Measurements from ENCODE around the gene TRIO. TPM values are rescaled to one million over a fixed set of nuclear protein-coding genes. Genes with fewer than 3 reads are reported as not detected.

Gene TRIO
- total RNA-seq, 1 experiment from 2014 or later = 68.4 TPM

DNA sequence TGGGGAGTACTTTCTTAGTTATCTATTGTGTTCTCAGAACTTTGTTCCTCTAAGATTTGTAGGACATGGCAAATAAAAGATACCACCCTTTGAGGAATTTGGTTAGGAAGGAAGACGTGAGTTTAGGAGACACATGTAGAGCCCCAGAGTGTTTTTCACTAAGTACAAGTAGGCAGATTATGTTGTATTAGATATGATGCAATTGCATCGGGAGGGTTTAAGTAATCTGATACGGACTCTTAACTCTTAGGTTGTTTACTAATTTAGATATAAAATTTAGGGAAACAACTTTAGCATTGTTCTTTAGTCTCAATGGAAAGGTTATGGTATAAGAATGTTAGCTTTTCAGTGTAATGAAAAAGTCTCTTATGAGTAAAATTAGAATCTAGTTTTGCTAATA is 84.4 kb downstream of the TRIO start:
- Histone ChIP-seq H3K9me2 (ENCODE audit: insufficient read depth) (no peaks in the 10 kb centered on the region), H3K4me3 (replicated peaks in 1 of 2; ENCODE audit: low read depth in 1 of 2, low read length in 2 of 2) (no peak overlapping the region), H2AFZ (ENCODE audit: low read depth, low read length, poor library complexity, severe bottlenecking) (no peak overlapping the region), H3K4me1 (ENCODE audit: control insufficient read depth in 1 of 2, insufficient read depth in 2 of 2, low read length in 2 of 2) (peaks cover 0 to 14% of the 10 kb centered on the region in 2 experiments; a peak in 2 of 4 replicates), H3K4me2 (ENCODE audit: low read length) (no peak overlapping the region), H3K9me3 (ENCODE audit: control insufficient read depth in 1 of 2, insufficient read depth in 1 of 2, low read depth in 1 of 2, low read length in 2 of 2) (no peaks in the 10 kb centered on the region), H3K9ac (ENCODE audit: low read length) (no peak overlapping the region), H3K79me2 (ENCODE audit: insufficient read depth, low read length) (peaks cover 95% of the 10 kb centered on the region), H3K27me3 (ENCODE audit: insufficient read depth, low read length) (no peaks in the 10 kb centered on the region), H3K27ac (ENCODE audit: low read depth, low read length) (no peak overlapping the region), H3K36me3 (ENCODE audit: control insufficient read depth in 1 of 2, insufficient read depth in 2 of 2, low read length in 2 of 2) (no peaks in the 10 kb centered on the region), H4K20me1 (ENCODE audit: insufficient read depth) (peaks cover 3% of the 10 kb centered on the region; the same call in 1 of the 2 replicates)
- DNase-seq (ENCODE audit: low read depth, low spot score) = no peak
- ChIA-PET RAD21 (ENCODE audit: low non-redundant PET in 1 of 2, low total read pairs in 2 of 2, uncharacterized antibody in 2 of 2, unreplicated experiment in 2 of 2) (no interaction called here), CTCF (no interaction called here), POLR2A (no interaction called here)
- ATAC-seq = no peak
- no TSS peak for BruUV-seq (replicated peaks)
- intact Hi-C loops (cut with micrococcal nuclease) = no loop called here
- TF ChIP-seq, protein P1, sequence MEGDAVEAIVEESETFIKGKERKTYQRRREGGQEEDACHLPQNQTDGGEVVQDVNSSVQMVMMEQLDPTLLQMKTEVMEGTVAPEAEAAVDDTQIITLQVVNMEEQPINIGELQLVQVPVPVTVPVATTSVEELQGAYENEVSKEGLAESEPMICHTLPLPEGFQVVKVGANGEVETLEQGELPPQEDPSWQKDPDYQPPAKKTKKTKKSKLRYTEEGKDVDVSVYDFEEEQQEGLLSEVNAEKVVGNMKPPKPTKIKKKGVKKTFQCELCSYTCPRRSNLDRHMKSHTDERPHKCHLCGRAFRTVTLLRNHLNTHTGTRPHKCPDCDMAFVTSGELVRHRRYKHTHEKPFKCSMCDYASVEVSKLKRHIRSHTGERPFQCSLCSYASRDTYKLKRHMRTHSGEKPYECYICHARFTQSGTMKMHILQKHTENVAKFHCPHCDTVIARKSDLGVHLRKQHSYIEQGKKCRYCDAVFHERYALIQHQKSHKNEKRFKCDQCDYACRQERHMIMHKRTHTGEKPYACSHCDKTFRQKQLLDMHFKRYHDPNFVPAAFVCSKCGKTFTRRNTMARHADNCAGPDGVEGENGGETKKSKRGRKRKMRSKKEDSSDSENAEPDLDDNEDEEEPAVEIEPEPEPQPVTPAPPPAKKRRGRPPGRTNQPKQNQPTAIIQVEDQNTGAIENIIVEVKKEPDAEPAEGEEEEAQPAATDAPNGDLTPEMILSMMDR (IDR thresholded peaks at IDR 0.05 in 2 of 3, conservative IDR thresholded peaks at IDR 0.05 in 1 of 3; ENCODE audit: borderline replicate concordance in 1 of 3, insufficient read depth in 1 of 3, low read depth in 2 of 3, low read length in 2 of 3) = no peak
- TF ChIP-seq TCF7L2 (IDR thresholded peaks at IDR 0.05; ENCODE audit: borderline replicate concordance, extremely low read depth, insufficient read depth, insufficient read length) = no peak
- TF ChIP-seq ZFX (IDR thresholded peaks at IDR 0.05) = no peak

- ATAC-seq (no peak), DNase-seq (ENCODE audit: low read depth, low spot score) (no peak)
- Histone ChIP-seq H3K4me3 (replicated peaks in 1 of 2; ENCODE audit: low read depth in 1 of 2, low read length in 2 of 2) (no peak overlapping the region), H3K4me1 (ENCODE audit: control insufficient read depth in 1 of 2, insufficient read depth in 2 of 2, low read length in 2 of 2) (peaks cover 0 to 14% of the 10 kb centered on the region in 2 experiments; a peak in 2 of 4 replicates), H2AFZ (ENCODE audit: low read depth, low read length, poor library complexity, severe bottlenecking) (no peak overlapping the region), H3K27ac (ENCODE audit: low read depth, low read length) (no peak overlapping the region), H3K9ac (ENCODE audit: low read length) (no peak overlapping the region), H4K20me1 (ENCODE audit: insufficient read depth) (peaks cover 3% of the 10 kb centered on the region; the same call in 1 of the 2 replicates), H3K9me3 (ENCODE audit: control insufficient read depth in 1 of 2, insufficient read depth in 1 of 2, low read depth in 1 of 2, low read length in 2 of 2) (no peaks in the 10 kb centered on the region), H3K27me3 (ENCODE audit: insufficient read depth, low read length) (no peaks in the 10 kb centered on the region), H3K9me2 (ENCODE audit: insufficient read depth) (no peaks in the 10 kb centered on the region), H3K79me2 (ENCODE audit: insufficient read depth, low read length) (peaks cover 97% of the 10 kb centered on the region), H3K4me2 (ENCODE audit: low read length) (no peak overlapping the region), H3K36me3 (ENCODE audit: control insufficient read depth in 1 of 2, insufficient read depth in 2 of 2, low read length in 2 of 2) (no peaks in the 10 kb centered on the region)
- TF ChIP-seq EZH2 (IDR thresholded peaks at IDR 0.05) (no peak), CBX3 (IDR thresholded peaks at IDR 0.05; ENCODE audit: low read depth) (no peak), ELF1 (IDR thresholded peaks at IDR 0.05; ENCODE audit: borderline replicate concordance, low read depth) (no peak), POLR2AphosphoS5 (IDR thresholded peaks at IDR 0.05; ENCODE audit: low read depth, low read length) (no peak), FOSL1 (IDR thresholded peaks at IDR 0.05; ENCODE audit: low read depth) (no peak), EZH2phosphoT487 (IDR thresholded peaks at IDR 0.05; ENCODE audit: borderline replicate concordance) (no peak), YY1 (IDR thresholded peaks at IDR 0.05; ENCODE audit: extremely low read depth, insufficient replicate concordance, low read depth, low read length) (no peak), ZFX (IDR thresholded peaks at IDR 0.05) (no peak), POLR2A (IDR thresholded peaks at IDR 0.05; ENCODE audit: borderline replicate concordance, extremely low read depth, insufficient read depth, insufficient read length) (no peak)
- TF ChIP-seq, protein P2, sequence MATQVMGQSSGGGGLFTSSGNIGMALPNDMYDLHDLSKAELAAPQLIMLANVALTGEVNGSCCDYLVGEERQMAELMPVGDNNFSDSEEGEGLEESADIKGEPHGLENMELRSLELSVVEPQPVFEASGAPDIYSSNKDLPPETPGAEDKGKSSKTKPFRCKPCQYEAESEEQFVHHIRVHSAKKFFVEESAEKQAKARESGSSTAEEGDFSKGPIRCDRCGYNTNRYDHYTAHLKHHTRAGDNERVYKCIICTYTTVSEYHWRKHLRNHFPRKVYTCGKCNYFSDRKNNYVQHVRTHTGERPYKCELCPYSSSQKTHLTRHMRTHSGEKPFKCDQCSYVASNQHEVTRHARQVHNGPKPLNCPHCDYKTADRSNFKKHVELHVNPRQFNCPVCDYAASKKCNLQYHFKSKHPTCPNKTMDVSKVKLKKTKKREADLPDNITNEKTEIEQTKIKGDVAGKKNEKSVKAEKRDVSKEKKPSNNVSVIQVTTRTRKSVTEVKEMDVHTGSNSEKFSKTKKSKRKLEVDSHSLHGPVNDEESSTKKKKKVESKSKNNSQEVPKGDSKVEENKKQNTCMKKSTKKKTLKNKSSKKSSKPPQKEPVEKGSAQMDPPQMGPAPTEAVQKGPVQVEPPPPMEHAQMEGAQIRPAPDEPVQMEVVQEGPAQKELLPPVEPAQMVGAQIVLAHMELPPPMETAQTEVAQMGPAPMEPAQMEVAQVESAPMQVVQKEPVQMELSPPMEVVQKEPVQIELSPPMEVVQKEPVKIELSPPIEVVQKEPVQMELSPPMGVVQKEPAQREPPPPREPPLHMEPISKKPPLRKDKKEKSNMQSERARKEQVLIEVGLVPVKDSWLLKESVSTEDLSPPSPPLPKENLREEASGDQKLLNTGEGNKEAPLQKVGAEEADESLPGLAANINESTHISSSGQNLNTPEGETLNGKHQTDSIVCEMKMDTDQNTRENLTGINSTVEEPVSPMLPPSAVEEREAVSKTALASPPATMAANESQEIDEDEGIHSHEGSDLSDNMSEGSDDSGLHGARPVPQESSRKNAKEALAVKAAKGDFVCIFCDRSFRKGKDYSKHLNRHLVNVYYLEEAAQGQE (IDR thresholded peaks at IDR 0.05; ENCODE audit: low read depth) = no peak
- TF ChIP-seq, protein P3, sequence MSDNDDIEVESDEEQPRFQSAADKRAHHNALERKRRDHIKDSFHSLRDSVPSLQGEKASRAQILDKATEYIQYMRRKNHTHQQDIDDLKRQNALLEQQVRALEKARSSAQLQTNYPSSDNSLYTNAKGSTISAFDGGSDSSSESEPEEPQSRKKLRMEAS (IDR thresholded peaks at IDR 0.05) = no peak
- TF ChIP-seq, protein P4, sequence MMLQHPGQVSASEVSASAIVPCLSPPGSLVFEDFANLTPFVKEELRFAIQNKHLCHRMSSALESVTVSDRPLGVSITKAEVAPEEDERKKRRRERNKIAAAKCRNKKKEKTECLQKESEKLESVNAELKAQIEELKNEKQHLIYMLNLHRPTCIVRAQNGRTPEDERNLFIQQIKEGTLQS (IDR thresholded peaks at IDR 0.05) = no peak
- no TSS peak for BruUV-seq (replicated peaks)
- ChIA-PET CTCF (no interaction called here), POLR2A (no interaction called here), RAD21 (ENCODE audit: low non-redundant PET in 1 of 2, low total read pairs in 2 of 2, uncharacterized antibody in 2 of 2, unreplicated experiment in 2 of 2) (no interaction called here)
- intact Hi-C loops (cut with micrococcal nuclease) = no loop called here
Observed at GRCh38 chr5:14228219-14228618, 85.1 kb downstream of the TRIO start.

Measured in HCT116 (cell line).